ENCODE measurements around the gene PRR9. TPM values are rescaled to one million over a fixed set of nuclear protein-coding genes. Genes with fewer than 3 reads are reported as not detected.

Gene PRR9
- total RNA-seq, 2 experiments from 2014 or later = not detected

- no peaks in the 10 kb centered on the region for H3K4me1 ChIP-seq (ENCODE audit: insufficient read depth, low read length, poor library complexity, severe bottlenecking)
- no peak overlapping the region for H3K27ac ChIP-seq (ENCODE audit: low read depth, low read length, poor library complexity, severe bottlenecking)
- H3K9me2 ChIP-seq (ENCODE audit: insufficient read depth, low read length) = no peaks in the 10 kb centered on the region
- no peaks in the 10 kb centered on the region for H3K36me3 ChIP-seq (ENCODE audit: insufficient read depth, low read length)
- ChIA-PET CTCF (ENCODE audit: unreplicated experiment) (no interaction called here), POLR2A (no interaction called here)
- H3K4me2 ChIP-seq (ENCODE audit: low read length) = no peak overlapping the region
- DNase-seq (ENCODE audit: low spot score) = no peak
- H3K79me2 ChIP-seq (ENCODE audit: insufficient read depth, low read depth, low read length) = no peaks in the 10 kb centered on the region
- TF ChIP-seq EZH2phosphoT487 (IDR thresholded peaks at IDR 0.05; ENCODE audit: borderline replicate concordance, low read depth, low read length) (no peak), CTCF (conservative IDR thresholded peaks at IDR 0.05; ENCODE audit: low read length) (no peak)
- BruUV-seq (replicated peaks) = no TSS peak
- H3K9me3 ChIP-seq (ENCODE audit: low read length) = no peaks in the 10 kb centered on the region
- no peaks in the 10 kb centered on the region for H4K20me1 ChIP-seq (ENCODE audit: insufficient read depth, low read length)
- H2AFZ ChIP-seq (ENCODE audit: low read length) = no peak overlapping the region
- intact Hi-C loops (cut with micrococcal nuclease; ENCODE audit: unreplicated experiment) = no loop called here
- H3K4me3 ChIP-seq (ENCODE audit: low read depth, low read length, poor library complexity, severe bottlenecking) = no peak overlapping the region
Observed at GRCh38 chr1:153232553-153232952, 15.2 kb downstream of the PRR9 start.

- no peaks in the 10 kb centered on the region for H3K4me1 ChIP-seq (ENCODE audit: insufficient read depth, low read length, poor library complexity, severe bottlenecking)
- no peak overlapping the region for H3K27ac ChIP-seq (ENCODE audit: low read depth, low read length, poor library complexity, severe bottlenecking)
- no peak for DNase-seq (ENCODE audit: low spot score)
- no TSS peak for BruUV-seq (replicated peaks)
- no peak overlapping the region for H3K4me3 ChIP-seq (ENCODE audit: low read depth, low read length, poor library complexity, severe bottlenecking)
- H2AFZ ChIP-seq (ENCODE audit: low read length) = no peak overlapping the region
- H3K9me2 ChIP-seq (ENCODE audit: insufficient read depth, low read length) = no peaks in the 10 kb centered on the region
- CTCF ChIA-PET (ENCODE audit: unreplicated experiment) = no interaction called here
- POLR2A ChIA-PET = interaction anchor here (0.5 kb wide), 2 partner anchors 475 to 1254 kb away, joined by 3 read pairs; no protein-coding TSS in a partner anchor
- H3K4me2 ChIP-seq (ENCODE audit: low read length) = no peak overlapping the region
- intact Hi-C loops (cut with micrococcal nuclease; ENCODE audit: unreplicated experiment) = no loop called here
- TF ChIP-seq CTCF (conservative IDR thresholded peaks at IDR 0.05; ENCODE audit: low read length) = no peak
- no peak for TF ChIP-seq EZH2phosphoT487 (IDR thresholded peaks at IDR 0.05; ENCODE audit: borderline replicate concordance, low read depth, low read length)
- no peaks in the 10 kb centered on the region for H4K20me1 ChIP-seq (ENCODE audit: insufficient read depth, low read length)
- H3K9me3 ChIP-seq (ENCODE audit: low read length) = no peaks in the 10 kb centered on the region
- H3K36me3 ChIP-seq (ENCODE audit: insufficient read depth, low read length) = no peaks in the 10 kb centered on the region
- no peaks in the 10 kb centered on the region for H3K79me2 ChIP-seq (ENCODE audit: insufficient read depth, low read depth, low read length)
Observed at GRCh38 chr1:153233448-153233847, 16.1 kb downstream of the PRR9 start.

GRCh38 chr1:153238527-153238926, 21.1 kb downstream of the PRR9 start:
- POLR2A ChIA-PET = no interaction called here
- H2AFZ ChIP-seq (ENCODE audit: low read length) = no peak overlapping the region

More at GRCh38 chr1:153238527-153238926, 21.1 kb downstream of the PRR9 start:
- Histone ChIP-seq H3K4me1 (ENCODE audit: insufficient read depth, low read length, poor library complexity, severe bottlenecking) (no peaks in the 10 kb centered on the region), H3K36me3 (ENCODE audit: insufficient read depth, low read length) (no peaks in the 10 kb centered on the region), H3K9me2 (ENCODE audit: insufficient read depth, low read length) (no peaks in the 10 kb centered on the region), H3K9me3 (ENCODE audit: low read length) (no peaks in the 10 kb centered on the region), H4K20me1 (ENCODE audit: insufficient read depth, low read length) (no peaks in the 10 kb centered on the region), H3K4me2 (ENCODE audit: low read length) (no peak overlapping the region), H3K4me3 (ENCODE audit: low read depth, low read length, poor library complexity, severe bottlenecking) (no peak overlapping the region), H3K79me2 (ENCODE audit: insufficient read depth, low read depth, low read length) (no peaks in the 10 kb centered on the region), H3K27ac (ENCODE audit: low read depth, low read length, poor library complexity, severe bottlenecking) (no peak overlapping the region)
- no peak for DNase-seq (ENCODE audit: low spot score)
- intact Hi-C loops (cut with micrococcal nuclease; ENCODE audit: unreplicated experiment) = no loop called here
- BruUV-seq (replicated peaks) = no TSS peak
- TF ChIP-seq EZH2phosphoT487 (IDR thresholded peaks at IDR 0.05; ENCODE audit: borderline replicate concordance, low read depth, low read length) (no peak), CTCF (conservative IDR thresholded peaks at IDR 0.05; ENCODE audit: low read length) (no peak)
- CTCF ChIA-PET (ENCODE audit: unreplicated experiment) = no interaction called here

Measured in OCI-LY7 (cell line).